Measurements from ENCODE around the gene MED29. TPM values are rescaled to one million over a fixed set of nuclear protein-coding genes. Genes with fewer than 3 reads are reported as not detected.
A peak's percentile ranks its signal among the peaks of the same experiment; 100 is the strongest.

MED29 gene
- total and polyA plus RNA-seq, 2 experiments from 2014 or later, result 26.1 to 62.0 TPM

DNA sequence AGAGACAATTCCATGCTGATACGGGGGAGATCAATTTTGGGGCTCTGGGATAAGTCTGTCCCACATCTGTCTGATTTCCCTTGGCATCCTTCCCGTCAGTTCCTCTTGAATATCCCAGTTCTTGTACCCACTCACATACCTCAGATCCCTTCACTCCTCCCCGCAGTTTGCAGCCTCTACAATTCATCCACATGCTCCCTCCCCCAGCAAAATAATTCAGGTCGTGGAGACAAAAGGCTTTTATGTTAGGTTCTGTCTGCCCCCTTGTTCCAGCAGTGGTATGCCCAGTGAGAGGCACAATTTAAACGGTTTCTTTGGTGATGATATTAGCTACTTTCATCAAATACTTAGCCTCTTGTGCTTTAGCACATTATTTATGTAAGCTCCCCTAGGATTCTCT, 35.0 kb downstream of the MED29 start (continued):
- TF ChIP-seq STAT1 (IDR thresholded peaks at IDR 0.05; ENCODE audit: unreplicated experiment) (no peak), EZH2 (IDR thresholded peaks at IDR 0.05; ENCODE audit: low read depth, unreplicated experiment) (no peak), NANOG (IDR thresholded peaks at IDR 0.05; ENCODE audit: borderline replicate concordance) (no peak), JUNB (IDR thresholded peaks at IDR 0.05; ENCODE audit: unreplicated experiment) (no peak), CREB1 (CRISPR knock-in tag; IDR thresholded peaks at IDR 0.05; ENCODE audit: low read depth) (no peak), EZH2phosphoT487 (IDR thresholded peaks at IDR 0.05; ENCODE audit: unreplicated experiment) (no peak)
- TF ChIP-seq, protein P1, sequence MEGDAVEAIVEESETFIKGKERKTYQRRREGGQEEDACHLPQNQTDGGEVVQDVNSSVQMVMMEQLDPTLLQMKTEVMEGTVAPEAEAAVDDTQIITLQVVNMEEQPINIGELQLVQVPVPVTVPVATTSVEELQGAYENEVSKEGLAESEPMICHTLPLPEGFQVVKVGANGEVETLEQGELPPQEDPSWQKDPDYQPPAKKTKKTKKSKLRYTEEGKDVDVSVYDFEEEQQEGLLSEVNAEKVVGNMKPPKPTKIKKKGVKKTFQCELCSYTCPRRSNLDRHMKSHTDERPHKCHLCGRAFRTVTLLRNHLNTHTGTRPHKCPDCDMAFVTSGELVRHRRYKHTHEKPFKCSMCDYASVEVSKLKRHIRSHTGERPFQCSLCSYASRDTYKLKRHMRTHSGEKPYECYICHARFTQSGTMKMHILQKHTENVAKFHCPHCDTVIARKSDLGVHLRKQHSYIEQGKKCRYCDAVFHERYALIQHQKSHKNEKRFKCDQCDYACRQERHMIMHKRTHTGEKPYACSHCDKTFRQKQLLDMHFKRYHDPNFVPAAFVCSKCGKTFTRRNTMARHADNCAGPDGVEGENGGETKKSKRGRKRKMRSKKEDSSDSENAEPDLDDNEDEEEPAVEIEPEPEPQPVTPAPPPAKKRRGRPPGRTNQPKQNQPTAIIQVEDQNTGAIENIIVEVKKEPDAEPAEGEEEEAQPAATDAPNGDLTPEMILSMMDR (conservative IDR thresholded peaks at IDR 0.05; ENCODE audit: low read depth in 2 of 2), result no peak
- TF ChIP-seq, protein P2, sequence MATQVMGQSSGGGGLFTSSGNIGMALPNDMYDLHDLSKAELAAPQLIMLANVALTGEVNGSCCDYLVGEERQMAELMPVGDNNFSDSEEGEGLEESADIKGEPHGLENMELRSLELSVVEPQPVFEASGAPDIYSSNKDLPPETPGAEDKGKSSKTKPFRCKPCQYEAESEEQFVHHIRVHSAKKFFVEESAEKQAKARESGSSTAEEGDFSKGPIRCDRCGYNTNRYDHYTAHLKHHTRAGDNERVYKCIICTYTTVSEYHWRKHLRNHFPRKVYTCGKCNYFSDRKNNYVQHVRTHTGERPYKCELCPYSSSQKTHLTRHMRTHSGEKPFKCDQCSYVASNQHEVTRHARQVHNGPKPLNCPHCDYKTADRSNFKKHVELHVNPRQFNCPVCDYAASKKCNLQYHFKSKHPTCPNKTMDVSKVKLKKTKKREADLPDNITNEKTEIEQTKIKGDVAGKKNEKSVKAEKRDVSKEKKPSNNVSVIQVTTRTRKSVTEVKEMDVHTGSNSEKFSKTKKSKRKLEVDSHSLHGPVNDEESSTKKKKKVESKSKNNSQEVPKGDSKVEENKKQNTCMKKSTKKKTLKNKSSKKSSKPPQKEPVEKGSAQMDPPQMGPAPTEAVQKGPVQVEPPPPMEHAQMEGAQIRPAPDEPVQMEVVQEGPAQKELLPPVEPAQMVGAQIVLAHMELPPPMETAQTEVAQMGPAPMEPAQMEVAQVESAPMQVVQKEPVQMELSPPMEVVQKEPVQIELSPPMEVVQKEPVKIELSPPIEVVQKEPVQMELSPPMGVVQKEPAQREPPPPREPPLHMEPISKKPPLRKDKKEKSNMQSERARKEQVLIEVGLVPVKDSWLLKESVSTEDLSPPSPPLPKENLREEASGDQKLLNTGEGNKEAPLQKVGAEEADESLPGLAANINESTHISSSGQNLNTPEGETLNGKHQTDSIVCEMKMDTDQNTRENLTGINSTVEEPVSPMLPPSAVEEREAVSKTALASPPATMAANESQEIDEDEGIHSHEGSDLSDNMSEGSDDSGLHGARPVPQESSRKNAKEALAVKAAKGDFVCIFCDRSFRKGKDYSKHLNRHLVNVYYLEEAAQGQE (IDR thresholded peaks at IDR 0.05; ENCODE audit: unreplicated experiment), result no peak

DNA sequence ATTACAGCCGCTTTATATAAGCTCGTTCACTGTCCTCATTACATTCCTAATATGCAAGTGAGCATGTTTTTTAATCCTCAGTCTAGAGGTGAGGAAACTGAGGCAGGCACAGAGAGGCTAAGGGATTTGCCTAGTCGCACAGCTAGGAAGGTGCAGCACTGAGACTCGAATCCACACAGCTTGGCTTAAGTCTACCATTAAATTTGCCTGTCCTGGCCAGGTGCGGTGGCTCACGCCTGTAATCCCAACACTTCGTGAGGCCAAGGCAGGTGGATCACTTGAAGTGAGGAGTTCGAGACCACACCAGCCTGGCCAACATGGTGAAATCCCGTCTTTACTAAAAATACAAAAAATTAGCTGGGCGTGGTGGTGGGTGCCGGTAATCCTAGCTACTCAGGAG, 36.5 kb downstream of the MED29 start:
- H3K79me2 ChIP-seq (replicated peaks; ENCODE audit: insufficient read depth), result no peaks in the 10 kb centered on the region
- Mint-ChIP-seq H3K36me3 (ENCODE audit: low read depth) (peaks cover 53% of the 10 kb centered on the region), H3K27me3 (ENCODE audit: insufficient read depth, low read depth, poor library complexity) (peaks cover 34% of the 10 kb centered on the region), H3K27ac (peak overlapping the region; percentile 98), H3K4me1 (peaks cover 33% of the 10 kb centered on the region), H3K9me3 (no peaks in the 10 kb centered on the region; the same call in 2 of the 3 replicates), H3K4me3 (no peak overlapping the region)
- H3K4me3 ChIP-seq, result no peak overlapping the region; the same call in 1 of the 2 replicates
- no peak overlapping the region for H2AFZ ChIP-seq
- H3K27ac ChIP-seq (ENCODE audit: low read depth), result peak overlapping the region; percentile 100
- peaks cover 6% of the 10 kb centered on the region; the same call in 1 of the 2 replicates for H4K20me1 ChIP-seq (replicated peaks; ENCODE audit: insufficient read depth)
- H3K4me1 ChIP-seq (ENCODE audit: insufficient read depth), result peaks cover 26% of the 10 kb centered on the region
- DNase-seq (ENCODE audit: low spot score), result no peak
- peaks cover 31% of the 10 kb centered on the region for H3F3A ChIP-seq (replicated peaks; ENCODE audit: low read depth)
- peaks cover 8% of the 10 kb centered on the region; the same call in 1 of the 2 replicates for H3K36me3 ChIP-seq (ENCODE audit: insufficient read depth)
- H3K4me2 ChIP-seq, result peak overlapping the region; percentile 82
- H3K9me2 ChIP-seq (ENCODE audit: insufficient read depth), result no peaks in the 10 kb centered on the region
- H3K27me3 ChIP-seq (ENCODE audit: insufficient read depth), result no peaks in the 10 kb centered on the region
- no peak for ATAC-seq
- TF ChIP-seq, protein P2 (IDR thresholded peaks at IDR 0.05; ENCODE audit: unreplicated experiment), result no peak
- TF ChIP-seq, protein P3, sequence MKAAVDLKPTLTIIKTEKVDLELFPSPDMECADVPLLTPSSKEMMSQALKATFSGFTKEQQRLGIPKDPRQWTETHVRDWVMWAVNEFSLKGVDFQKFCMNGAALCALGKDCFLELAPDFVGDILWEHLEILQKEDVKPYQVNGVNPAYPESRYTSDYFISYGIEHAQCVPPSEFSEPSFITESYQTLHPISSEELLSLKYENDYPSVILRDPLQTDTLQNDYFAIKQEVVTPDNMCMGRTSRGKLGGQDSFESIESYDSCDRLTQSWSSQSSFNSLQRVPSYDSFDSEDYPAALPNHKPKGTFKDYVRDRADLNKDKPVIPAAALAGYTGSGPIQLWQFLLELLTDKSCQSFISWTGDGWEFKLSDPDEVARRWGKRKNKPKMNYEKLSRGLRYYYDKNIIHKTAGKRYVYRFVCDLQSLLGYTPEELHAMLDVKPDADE (IDR thresholded peaks at IDR 0.05), result no peak
- TF ChIP-seq EZH2 (IDR thresholded peaks at IDR 0.05; ENCODE audit: low read depth, unreplicated experiment) (no peak), CREB1 (CRISPR knock-in tag; IDR thresholded peaks at IDR 0.05; ENCODE audit: low read depth) (no peak), NANOG (IDR thresholded peaks at IDR 0.05; ENCODE audit: borderline replicate concordance) (no peak), ZNF331 (CRISPR knock-in tag; IDR thresholded peaks at IDR 0.05; ENCODE audit: low read depth) (no peak), STAT1 (IDR thresholded peaks at IDR 0.05; ENCODE audit: unreplicated experiment) (no peak)
